Stimulated activated CD8-positive, alpha-beta memory T cell treated with anti-CD3 and anti-CD28 coated beads, Interleukin-15, amount 100 ng/mL, for 4 hours (primary cell): Measurements from ENCODE around the gene OMA1.

Experiments
- DNase-seq, 2 donors: peaks; one replicate each; pipeline ENCODE4 v3.0.0-alpha.2; 2020; ENCODE audit warnings: low read depth in 2 of 2

Gene OMA1

DNA sequence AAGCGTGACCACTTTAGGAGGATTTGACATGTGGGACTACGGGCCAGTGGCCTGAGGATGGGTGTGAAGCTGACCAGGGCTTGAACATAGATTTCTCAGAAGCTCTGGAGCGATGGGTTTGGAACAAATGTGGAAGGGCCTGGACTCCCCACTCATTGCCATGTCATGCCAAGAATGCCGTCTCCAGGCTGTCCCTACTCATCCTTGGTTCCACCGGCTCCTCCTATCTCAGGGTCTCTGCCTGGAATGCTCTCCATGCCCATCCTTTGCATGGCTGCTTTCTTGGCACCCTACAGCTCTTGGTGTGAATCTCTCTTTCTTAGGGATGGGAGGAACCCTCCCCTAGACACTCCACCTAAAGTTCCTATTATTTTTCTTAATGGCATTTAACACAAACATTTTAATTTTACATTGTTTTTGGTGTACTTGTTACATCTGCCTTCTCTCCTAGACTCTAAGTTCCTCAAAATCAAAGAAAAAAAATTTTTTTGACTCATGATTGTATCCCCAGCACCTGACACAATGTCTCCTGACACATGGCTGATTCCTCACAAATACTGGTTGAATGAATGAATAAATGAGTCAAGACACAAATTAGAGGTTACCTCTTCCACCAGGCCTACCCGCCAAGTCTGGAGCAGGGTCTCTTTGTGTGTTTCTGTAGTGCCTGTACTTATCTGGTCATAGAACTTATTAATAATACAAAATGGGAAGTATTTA, 114.5 kb downstream of the OMA1 start:
- no peak for DNase-seq
